SH-SY5Y (cell line): ENCODE results near the gene LIPG.

Experiments used
- GATA2 ChIP-seq: IDR thresholded peaks from 2 replicates; pipeline ENCODE4 v1.6.1; 2011; ENCODE audit warnings: mild to moderate bottlenecking, low read depth, low read length
- GATA3 ChIP-seq: IDR thresholded peaks from 2 replicates; pipeline ENCODE4 v1.6.1; 2011; ENCODE audit warnings: low read depth, mild to moderate bottlenecking, low read length, moderate library complexity

DNA sequence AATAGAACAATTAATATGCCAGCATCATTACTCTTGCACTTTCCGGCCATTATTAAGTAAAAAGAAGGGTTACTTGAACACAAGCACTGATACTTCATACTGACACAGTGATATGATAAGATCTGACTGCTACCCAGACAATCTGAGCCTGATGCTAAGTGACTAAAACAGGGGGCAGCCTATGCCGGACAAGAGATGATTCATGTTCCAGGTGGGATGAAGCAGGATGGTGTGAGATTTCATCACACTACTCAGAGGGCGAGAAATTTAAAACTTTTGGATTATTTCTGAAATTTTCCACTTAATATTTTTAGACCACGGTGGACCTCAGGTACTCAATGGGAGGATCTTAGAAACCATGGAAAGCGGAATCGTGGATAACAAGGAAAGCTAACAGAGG is 61.7 kb downstream of the LIPG start:
- TF ChIP-seq GATA2 (no peak), GATA3 (no peak)
